Sigmoid colon (tissue), 7 donors: Measurements from ENCODE around the gene ANO4. TPM values are rescaled to one million over a fixed set of nuclear protein-coding genes. Genes with fewer than 3 reads are reported as not detected.

Experiments
- DNase-seq: peaks from one replicate; pipeline ENCODE4 v3.0.0-alpha.2; 2019
- H3K27ac ChIP-seq, 4 donors: fragments of 200-600 bp; sonication (generic); one replicate each; pipeline ENCODE4 v1.5.1; 2016 to 2019; ENCODE audit warnings: mild to moderate bottlenecking in 1 of 4
- H3K27me3 ChIP-seq, 3 donors: fragments of 200-600 bp; sonication (generic); one replicate each; pipeline ENCODE4 v1.5.1; 2019; ENCODE audit warnings: mild to moderate bottlenecking in 1 of 3
- H3K36me3 ChIP-seq, 4 donors: fragments of 200-600 bp; sonication (generic); one replicate each; pipeline ENCODE4 v1.5.1; 2016 to 2019
- H3K4me1 ChIP-seq, 4 donors: fragments of 200-600 bp; sonication (generic); one replicate each; pipeline ENCODE4 v1.5.1; 2017 to 2019
- H3K4me3 ChIP-seq, 4 donors: fragments of 200-600 bp; sonication (generic); one replicate each; pipeline ENCODE4 v1.5.1; 2017 to 2019; ENCODE audit warnings: mild to moderate bottlenecking in 2 of 4, moderate library complexity in 1 of 4
- H3K9me3 ChIP-seq, 4 donors: fragments of 200-600 bp in 3 of 4; sonication (generic) in 3 of 4; one replicate each; pipeline versions ENCODE4 v1.5.1 to v1.6.1; 2013 to 2019
- EP300 ChIP-seq, 4 donors: sonication (generic); formaldehyde crosslinking; IDR thresholded peaks; one replicate each; pipeline ENCODE4 v1.6.1; 2017; ENCODE audit warnings: antibody characterized with exemption in 4 of 4
- POLR2A ChIP-seq, 2 donors: fragments of 450-650 bp; IDR thresholded peaks; one replicate each; pipeline ENCODE4 v1.6.1; 2016; ENCODE audit warnings: antibody characterized with exemption in 2 of 2, mild to moderate bottlenecking in 2 of 2, moderate library complexity in 2 of 2
- POLR2AphosphoS5 ChIP-seq, 4 donors: sonication (generic); formaldehyde crosslinking; IDR thresholded peaks; one replicate each; pipeline ENCODE4 v1.6.1; 2017; ENCODE audit warnings: antibody characterized with exemption in 4 of 4
- WGBS, 2 donors: extraction: QIAGEN DNeasy Blood & Tissue Kit; methylation state at CpG; one replicate each; pipeline ENCODE4 v1.1.7; 2013; 5-methylcytosine and 5-hydroxymethylcytosine counted together
- intact Hi-C: fragments of 100-400 bp; cut with DNase I; formaldehyde crosslinking; loops from one replicate; pipeline ENCODE4 v1.15.1; 2023
- polyA plus RNA-seq, 3 donors: library from polyadenylated mRNA; stranded (reverse); fragments of 200-250 nt; gene quantifications; one replicate each; pipeline ENCODE4 v1.2.3, GENCODE V29; 2013
- total RNA-seq, 4 donors: library from RNA; depleted of rRNA; stranded (reverse); fragments of >200 nt; gene quantifications; one replicate each; pipeline ENCODE4 v1.1.0, GENCODE V29; 2016
- TF ChIP-seq, protein P1 (sequence below), 4 experiments: fragments of 450-650 bp in 3 of 4; fragments of 200-600 bp in 1 of 4; IDR thresholded peaks; one replicate each; pipeline ENCODE4 v1.5.1; 2016 to 2019; ENCODE audit warnings: antibody characterized with exemption in 4 of 4, mild to moderate bottlenecking in 3 of 4, moderate library complexity in 2 of 4
- donor health status: healthy with polysubstance abuse.
- donor health status: Bipolar disorder and iron deficiency.
- donor health status: healthy.

Gene ANO4
- total and polyA plus RNA-seq, 7 donors: 0.09 to 3.3 (median 0.41) TPM; not detected in 2

GRCh38 chr12:100899301-100899700 is 104.7 kb downstream of the ANO4 start:
- DNase-seq: no peak
- TF ChIP-seq EP300 (IDR thresholded peaks at IDR 0.05): no peak
- TF ChIP-seq, protein P1, sequence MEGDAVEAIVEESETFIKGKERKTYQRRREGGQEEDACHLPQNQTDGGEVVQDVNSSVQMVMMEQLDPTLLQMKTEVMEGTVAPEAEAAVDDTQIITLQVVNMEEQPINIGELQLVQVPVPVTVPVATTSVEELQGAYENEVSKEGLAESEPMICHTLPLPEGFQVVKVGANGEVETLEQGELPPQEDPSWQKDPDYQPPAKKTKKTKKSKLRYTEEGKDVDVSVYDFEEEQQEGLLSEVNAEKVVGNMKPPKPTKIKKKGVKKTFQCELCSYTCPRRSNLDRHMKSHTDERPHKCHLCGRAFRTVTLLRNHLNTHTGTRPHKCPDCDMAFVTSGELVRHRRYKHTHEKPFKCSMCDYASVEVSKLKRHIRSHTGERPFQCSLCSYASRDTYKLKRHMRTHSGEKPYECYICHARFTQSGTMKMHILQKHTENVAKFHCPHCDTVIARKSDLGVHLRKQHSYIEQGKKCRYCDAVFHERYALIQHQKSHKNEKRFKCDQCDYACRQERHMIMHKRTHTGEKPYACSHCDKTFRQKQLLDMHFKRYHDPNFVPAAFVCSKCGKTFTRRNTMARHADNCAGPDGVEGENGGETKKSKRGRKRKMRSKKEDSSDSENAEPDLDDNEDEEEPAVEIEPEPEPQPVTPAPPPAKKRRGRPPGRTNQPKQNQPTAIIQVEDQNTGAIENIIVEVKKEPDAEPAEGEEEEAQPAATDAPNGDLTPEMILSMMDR (IDR thresholded peaks at IDR 0.05): no peak
- no peak for TF ChIP-seq POLR2A (IDR thresholded peaks at IDR 0.05)
- TF ChIP-seq POLR2AphosphoS5 (IDR thresholded peaks at IDR 0.05): no peak
- 84 to 87% methylated on average over 3 of the region's 3 CpGs for WGBS, 2 donors
- Histone ChIP-seq H3K4me1 (no peaks in the 10 kb centered on the region), H3K9me3 (no peaks in the 10 kb centered on the region), H3K27ac (no peak overlapping the region), H3K36me3 (no peaks in the 10 kb centered on the region), H3K4me3 (no peak overlapping the region), H3K27me3 (no peaks in the 10 kb centered on the region)
- intact Hi-C loops: no loop called here

DNA sequence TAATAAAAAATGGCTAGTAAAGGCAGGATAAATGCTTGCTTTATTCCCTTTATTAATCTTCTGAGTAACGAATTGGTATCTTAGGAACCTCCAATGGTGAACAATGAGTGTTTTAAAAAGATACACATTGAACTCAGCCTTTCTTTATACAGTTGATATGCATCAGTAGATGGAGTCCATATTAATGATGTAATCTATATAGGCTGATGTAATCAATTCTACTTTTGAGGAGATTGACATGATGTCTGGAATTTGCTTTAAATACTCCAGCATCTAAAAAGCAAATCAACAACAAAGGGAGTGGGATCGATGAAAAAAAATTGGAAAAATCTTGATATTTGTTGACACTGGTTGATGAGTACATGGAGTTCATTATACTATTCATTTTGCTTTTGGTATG is 106.2 kb downstream of the ANO4 start:
- no peaks in the 10 kb centered on the region for H3K36me3 ChIP-seq
- no peak overlapping the region for H3K4me3 ChIP-seq
- no peak overlapping the region for H3K27ac ChIP-seq
- H3K27me3 ChIP-seq: no peaks in the 10 kb centered on the region
- intact Hi-C loops: no loop called here
- WGBS, 2 donors: 85% methylated on average over 2 of the region's 2 CpGs
- no peak for DNase-seq
- H3K9me3 ChIP-seq: no peaks in the 10 kb centered on the region
- TF ChIP-seq POLR2A (IDR thresholded peaks at IDR 0.05): no peak
- TF ChIP-seq EP300 (IDR thresholded peaks at IDR 0.05): no peak
- TF ChIP-seq POLR2AphosphoS5 (IDR thresholded peaks at IDR 0.05): no peak
- TF ChIP-seq, protein P1 (IDR thresholded peaks at IDR 0.05): no peak
- no peaks in the 10 kb centered on the region for H3K4me1 ChIP-seq

GRCh38 chr12:100901266-100901665 is 106.7 kb downstream of the ANO4 start:
- no peak for DNase-seq
- intact Hi-C loops: no loop called here
- H3K27me3 ChIP-seq: no peaks in the 10 kb centered on the region
- no peak overlapping the region for H3K27ac ChIP-seq
- TF ChIP-seq EP300 (IDR thresholded peaks at IDR 0.05) (no peak), POLR2AphosphoS5 (IDR thresholded peaks at IDR 0.05) (no peak), POLR2A (IDR thresholded peaks at IDR 0.05) (no peak)
- TF ChIP-seq, protein P1 (IDR thresholded peaks at IDR 0.05): no peak
- no peaks in the 10 kb centered on the region for H3K36me3 ChIP-seq
- H3K4me1 ChIP-seq: no peaks in the 10 kb centered on the region
- H3K4me3 ChIP-seq: no peak overlapping the region
- H3K9me3 ChIP-seq: no peaks in the 10 kb centered on the region
- 96% methylated on average over 1 of the region's 1 CpG for WGBS, 2 donors

DNA sequence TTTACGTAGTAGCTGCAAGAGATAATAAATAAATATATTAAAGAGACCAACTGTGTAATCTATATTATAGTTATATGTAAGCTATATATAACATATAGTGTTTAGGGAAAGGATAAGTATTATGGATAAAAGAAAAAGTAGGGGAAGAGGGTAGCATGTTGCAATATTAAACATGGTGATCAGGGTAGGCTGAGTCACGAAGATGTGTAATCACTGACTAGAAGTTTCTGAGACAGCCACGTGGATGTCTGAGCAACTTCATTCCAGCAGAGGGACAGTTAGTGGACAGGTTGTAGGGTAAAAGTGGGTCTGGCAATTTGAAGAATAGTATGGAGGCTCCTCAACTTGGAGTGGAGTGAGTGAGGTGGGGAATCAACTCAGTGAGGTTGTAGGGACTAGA is 109.7 kb downstream of the ANO4 start:
- Histone ChIP-seq H3K27me3 (no peaks in the 10 kb centered on the region), H3K27ac (no peak overlapping the region), H3K4me1 (no peaks in the 10 kb centered on the region), H3K36me3 (no peaks in the 10 kb centered on the region), H3K9me3 (no peaks in the 10 kb centered on the region), H3K4me3 (no peak overlapping the region)
- no peak for DNase-seq
- TF ChIP-seq, protein P1 (IDR thresholded peaks at IDR 0.05): no peak
- TF ChIP-seq EP300 (IDR thresholded peaks at IDR 0.05) (no peak), POLR2A (IDR thresholded peaks at IDR 0.05) (no peak), POLR2AphosphoS5 (IDR thresholded peaks at IDR 0.05) (no peak)
- WGBS, 2 donors: 77% methylated on average over 3 of the region's 3 CpGs
- intact Hi-C loops: no loop called here

GRCh38 chr12:100908501-100908900 is 113.9 kb downstream of the ANO4 start:
- DNase-seq: no peak
- H3K27me3 ChIP-seq: no peaks in the 10 kb centered on the region
- no peak overlapping the region for H3K4me3 ChIP-seq
- 74 to 81% methylated on average over 2 of the region's 2 CpGs for WGBS, 2 donors
- intact Hi-C loops: no loop called here
- TF ChIP-seq, protein P1 (IDR thresholded peaks at IDR 0.05): no peak
- no peak for TF ChIP-seq POLR2A (IDR thresholded peaks at IDR 0.05)
- no peak for TF ChIP-seq POLR2AphosphoS5 (IDR thresholded peaks at IDR 0.05)
- no peak for TF ChIP-seq EP300 (IDR thresholded peaks at IDR 0.05)
- H3K36me3 ChIP-seq: no peaks in the 10 kb centered on the region
- H3K4me1 ChIP-seq: no peaks in the 10 kb centered on the region
- H3K9me3 ChIP-seq: no peaks in the 10 kb centered on the region
- no peak overlapping the region for H3K27ac ChIP-seq
